HEK293 (cell line): Measurements from ENCODE around the gene STRA8.
"Not testable (repeated sequence)": the region's sequence is repeated elsewhere in the genome, so short reads cannot be mapped to it uniquely, and the experiment has no call there.

Source experiments
- CTCF ChIA-PET: fragments of 350-600 bp; formaldehyde crosslinking; extraction: SDS; loops from one replicate; lab custom pipeline; 2021; ENCODE audit warnings: antibody characterized with exemption; lab: Yijun Ruan, JAX
- POLR2A ChIA-PET: fragments of 300-600 bp; formaldehyde crosslinking; extraction: SDS; loops from one replicate; lab custom pipeline; 2020; ENCODE audit warnings: antibody characterized with exemption, inconsistent platforms; lab: Yijun Ruan, JAX
- H3K27ac ChIP-seq: fragments of 200-500 bp; sonication (Bioruptor generic); 2 replicates; pipeline ENCODE4 v1.5.1; 2014; ENCODE audit warnings: low read depth, low read length, control low read depth, inconsistent platforms; ENCODE audit errors: extremely low read depth
- H3K36me3 ChIP-seq, 2 experiments: fragments of 200-500 bp in 1 of 2; sonication (Bioruptor generic) in 1 of 2; 1 replicate in 1 of 2; 2 replicates in 1 of 2; pipeline ENCODE4 v1.5.1; 2014 to 2017; ENCODE audit warnings: inconsistent platforms in 2 of 2, low read length in 2 of 2; ENCODE audit not compliant: control insufficient read depth in 2 of 2, insufficient read depth in 1 of 2
- H3K4me1 ChIP-seq: fragments of 200-500 bp; sonication (Bioruptor generic); 2 replicates; pipeline ENCODE4 v1.5.1; 2014; ENCODE audit warnings: mild to moderate bottlenecking, low read length, inconsistent platforms; ENCODE audit not compliant: control insufficient read depth, insufficient read depth
- H3K4me3 ChIP-seq: 2 replicates; pipeline ENCODE4 v1.5.1; 2011; ENCODE audit warnings: low read depth, mild to moderate bottlenecking, control low read depth, low read length, moderate library complexity
- H3K9me3 ChIP-seq: fragments of 200-500 bp; sonication (Bioruptor generic); 2 replicates; pipeline ENCODE4 v1.5.1; 2014; ENCODE audit warnings: low read depth, low read length, inconsistent platforms; ENCODE audit not compliant: control insufficient read depth, insufficient read depth
- AEBP2 ChIP-seq: fragments of 450-650 bp; formaldehyde crosslinking; IDR thresholded peaks from 2 replicates; pipeline ENCODE4 v1.5.1; 2016; ENCODE audit warnings: missing biosample characterization, missing genetic modification characterization, borderline replicate concordance
- HIC1 ChIP-seq: fragments of 450-650 bp; formaldehyde crosslinking; IDR thresholded peaks from 2 replicates; pipeline ENCODE4 v1.5.1; 2016; ENCODE audit warnings: missing biosample characterization, missing genetic modification characterization
- KLF7 ChIP-seq: fragments of 450-650 bp; formaldehyde crosslinking; IDR thresholded peaks from 2 replicates; pipeline ENCODE4 v1.5.1; 2016; ENCODE audit warnings: missing biosample characterization, missing genetic modification characterization, borderline replicate concordance
- PRDM1 ChIP-seq: fragments of 450-650 bp; formaldehyde crosslinking; IDR thresholded peaks from 2 replicates; pipeline ENCODE4; 2016; ENCODE audit warnings: missing biosample characterization, missing genetic modification characterization
- ZBTB10 ChIP-seq: fragments of 450-650 bp; formaldehyde crosslinking; IDR thresholded peaks from 2 replicates; pipeline ENCODE4 v1.5.1; 2016; ENCODE audit warnings: missing biosample characterization, missing genetic modification characterization
- ZEB2 ChIP-seq: fragments of 450-650 bp; formaldehyde crosslinking; IDR thresholded peaks from 2 replicates; pipeline ENCODE4 v1.5.1; 2016; ENCODE audit warnings: missing biosample characterization, missing genetic modification characterization
- ZNF112 ChIP-seq: fragments of 450-650 bp; formaldehyde crosslinking; IDR thresholded peaks from 2 replicates; pipeline ENCODE4 v1.5.0; 2017; ENCODE audit warnings: missing biosample characterization, missing genetic modification characterization
- ZNF155 ChIP-seq: fragments of 450-650 bp; formaldehyde crosslinking; IDR thresholded peaks from 2 replicates; pipeline ENCODE4 v1.5.1; 2016; ENCODE audit warnings: missing biosample characterization, missing genetic modification characterization
- ZNF214 ChIP-seq: fragments of 450-650 bp; formaldehyde crosslinking; IDR thresholded peaks from 2 replicates; pipeline ENCODE4 v1.5.1; 2017; ENCODE audit warnings: missing biosample characterization, mild to moderate bottlenecking, missing genetic modification characterization, borderline replicate concordance
- ZNF280C ChIP-seq: fragments of 450-650 bp; formaldehyde crosslinking; IDR thresholded peaks from 2 replicates; pipeline ENCODE4 v1.5.1; 2016; ENCODE audit warnings: missing biosample characterization, missing genetic modification characterization
- ZNF280D ChIP-seq: fragments of 450-650 bp; formaldehyde crosslinking; IDR thresholded peaks from 2 replicates; pipeline ENCODE4 v1.5.1; 2016; ENCODE audit warnings: missing biosample characterization, missing genetic modification characterization
- ZNF335 ChIP-seq: fragments of 450-650 bp; formaldehyde crosslinking; conservative IDR thresholded peaks from 2 replicates; pipeline ENCODE4 v1.5.1; 2016; ENCODE audit warnings: missing biosample characterization, missing genetic modification characterization
- ZNF404 ChIP-seq: fragments of 450-650 bp; formaldehyde crosslinking; IDR thresholded peaks from 2 replicates; pipeline ENCODE4 v1.5.1; 2017; ENCODE audit warnings: missing biosample characterization, missing genetic modification characterization
- ZNF560 ChIP-seq: fragments of 450-650 bp; formaldehyde crosslinking; IDR thresholded peaks from 2 replicates; pipeline ENCODE4 v1.5.1; 2017; ENCODE audit warnings: missing biosample characterization, missing genetic modification characterization, borderline replicate concordance
- ZNF561 ChIP-seq: fragments of 450-650 bp; IDR thresholded peaks from 2 replicates; pipeline ENCODE4 v1.5.1; 2018; ENCODE audit warnings: missing biosample characterization, missing genetic modification characterization, borderline replicate concordance
- ZNF600 ChIP-seq: fragments of 450-650 bp; formaldehyde crosslinking; IDR thresholded peaks from 2 replicates; pipeline ENCODE4 v1.5.1; 2016; ENCODE audit warnings: missing biosample characterization, missing genetic modification characterization
- ZNF677 ChIP-seq: fragments of 450-650 bp; IDR thresholded peaks from 2 replicates; pipeline ENCODE4 v1.5.0; 2018; ENCODE audit warnings: missing biosample characterization, mild to moderate bottlenecking, missing genetic modification characterization, moderate library complexity
- ZNF843 ChIP-seq: fragments of 450-650 bp; formaldehyde crosslinking; IDR thresholded peaks from 2 replicates; pipeline ENCODE4 v1.5.1; 2016; ENCODE audit warnings: missing biosample characterization, missing genetic modification characterization

Gene STRA8

GRCh38 chr7:135211179-135211945 lies 22.3 kb upstream of the STRA8 start, which contains the start of gene WDR91 (continued):
- no peak for TF ChIP-seq ZNF280C (tag by site-specific recombination)

GRCh38 chr7:135211946-135212685 lies 21.5 kb upstream of the STRA8 start:
- H3K4me1 ChIP-seq, H3K36me3 ChIP-seq, CTCF ChIA-PET, H3K9me3 ChIP-seq: not testable (repeated sequence)
- POLR2A ChIA-PET, result interaction anchor here (1.1 to 1.5 kb wide), 3 partner anchors 10 to 42 kb away, joined by 3 to 4 read pairs (median 3); partner anchors contain the start of gene CYREN
- Histone ChIP-seq H3K27ac (peak overlapping the region; percentile 33; the same call in 1 of the 2 replicates), H3K4me3 (peak overlapping the region; percentile 67)
- TF ChIP-seq ZNF600 (tag by site-specific recombination), result peak; percentile 46; the same call in 1 of the 2 replicates
- TF ChIP-seq ZNF335 (tag by site-specific recombination), result 0 out of 2 replicates have a peak, but pooled peaks have one; percentile 2
- TF ChIP-seq HIC1 (tag by site-specific recombination), result 0 out of 2 replicates have a peak, but pooled peaks have one; percentile 5
- TF ChIP-seq ZEB2 (tag by site-specific recombination), result 0 out of 2 replicates have a peak, but pooled peaks have one; percentile 26

- Histone ChIP-seq H3K4me1 (peaks cover 1% of the 10 kb centered on the region), H3K36me3 (no peaks in the 10 kb centered on the region), H3K4me3 (no peak overlapping the region), H3K9me3 (no peaks in the 10 kb centered on the region), H3K27ac (no peak overlapping the region)
- ChIA-PET CTCF (interaction anchor here (0.6 to 0.7 kb wide), 2 partner anchors 198 to 288 kb away, joined by 3 read pairs; no protein-coding TSS in a partner anchor), POLR2A (no interaction called here)
- TF ChIP-seq ZNF404 (tag by site-specific recombination) (no peak), ZNF560 (tag by site-specific recombination) (no peak), PRDM1 (tag by site-specific recombination) (no peak), KLF7 (tag by site-specific recombination) (no peak), AEBP2 (tag by site-specific recombination) (no peak), ZBTB10 (no peak), ZNF214 (no peak), ZNF843 (tag by site-specific recombination) (no peak), ZNF112 (tag by site-specific recombination) (no peak), ZNF561 (tag by site-specific recombination) (no peak), ZNF677 (tag by site-specific recombination) (no peak), ZNF280D (tag by site-specific recombination) (no peak), ZNF155 (tag by site-specific recombination) (no peak)
Observed at GRCh38 chr7:135213831-135214230, 19.8 kb upstream of the STRA8 start.
